GM23338 (cell line): ENCODE data around the gene SEC16B.

Experiments used
- CREB1 ChIP-seq: fragments of 250-450 bp; sonication (Bioruptor Pico); IDR thresholded peaks from 2 replicates; pipeline ENCODE4 v1.5.0; 2020; ENCODE audit warnings: low read depth, mild to moderate bottlenecking, moderate library complexity
- CTCF ChIP-seq, 2 experiments: fragments of 200-600 bp in 1 of 2; sonication (generic) in 1 of 2; conservative IDR thresholded peaks; 2 replicates each; pipeline versions ENCODE4 v1.5.1 to v1.6.1; 2016 to 2017; ENCODE audit warnings: antibody characterized with exemption in 2 of 2, low read depth in 2 of 2, mild to moderate bottlenecking in 2 of 2, moderate library complexity in 1 of 2
- EZH2 ChIP-seq: fragments of 200-600 bp; sonication (generic); IDR thresholded peaks from one replicate; pipeline ENCODE4 v1.8.0; 2017; ENCODE audit warnings: antibody characterized with exemption, mild to moderate bottlenecking, low read depth; ENCODE audit not compliant: unreplicated experiment
- EZH2phosphoT487 ChIP-seq: fragments of 200-600 bp; sonication (generic); IDR thresholded peaks from one replicate; pipeline ENCODE4 v1.8.1; 2018; ENCODE audit warnings: antibody characterized with exemption; ENCODE audit not compliant: unreplicated experiment
- JUNB ChIP-seq: IDR thresholded peaks from one replicate; pipeline ENCODE4 v1.6.1; 2016; ENCODE audit warnings: antibody characterized with exemption; ENCODE audit not compliant: unreplicated experiment
- NANOG ChIP-seq: IDR thresholded peaks from 2 replicates; pipeline ENCODE4 v1.6.1; 2016; ENCODE audit warnings: antibody characterized with exemption, borderline replicate concordance
- POLR2AphosphoS5 ChIP-seq: IDR thresholded peaks from 2 replicates; pipeline ENCODE4 v1.6.1; 2016; ENCODE audit warnings: antibody characterized with exemption, low read depth
- REST ChIP-seq: IDR thresholded peaks from one replicate; pipeline ENCODE4 v1.6.1; 2018; ENCODE audit warnings: antibody characterized with exemption; ENCODE audit not compliant: unreplicated experiment
- STAT1 ChIP-seq: IDR thresholded peaks from one replicate; pipeline ENCODE4 v1.6.1; 2016; ENCODE audit warnings: antibody characterized with exemption; ENCODE audit not compliant: unreplicated experiment
- TF ChIP-seq, protein P1 (sequence below): IDR thresholded peaks from 2 replicates; pipeline ENCODE4 v1.6.1; 2016; ENCODE audit warnings: antibody characterized with exemption

GRCh38 chr1:177996957-177997356, 27.1 kb upstream of the SEC16B start:
- TF ChIP-seq CTCF (conservative IDR thresholded peaks at IDR 0.05; ENCODE audit: low read depth in 2 of 2) (no peak), EZH2 (no peak), POLR2AphosphoS5 (no peak), JUNB (no peak), REST (no peak), NANOG (no peak), EZH2phosphoT487 (no peak), CREB1 (CRISPR knock-in tag) (no peak), STAT1 (no peak)
- TF ChIP-seq, protein P1, sequence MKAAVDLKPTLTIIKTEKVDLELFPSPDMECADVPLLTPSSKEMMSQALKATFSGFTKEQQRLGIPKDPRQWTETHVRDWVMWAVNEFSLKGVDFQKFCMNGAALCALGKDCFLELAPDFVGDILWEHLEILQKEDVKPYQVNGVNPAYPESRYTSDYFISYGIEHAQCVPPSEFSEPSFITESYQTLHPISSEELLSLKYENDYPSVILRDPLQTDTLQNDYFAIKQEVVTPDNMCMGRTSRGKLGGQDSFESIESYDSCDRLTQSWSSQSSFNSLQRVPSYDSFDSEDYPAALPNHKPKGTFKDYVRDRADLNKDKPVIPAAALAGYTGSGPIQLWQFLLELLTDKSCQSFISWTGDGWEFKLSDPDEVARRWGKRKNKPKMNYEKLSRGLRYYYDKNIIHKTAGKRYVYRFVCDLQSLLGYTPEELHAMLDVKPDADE = no peak
